ENCODE data around the gene PPP2R2B.
"Not testable (repeated sequence)": the region's sequence is repeated elsewhere in the genome, so short reads cannot be mapped to it uniquely, and the experiment has no call there.

The PPP2R2B gene

DNA sequence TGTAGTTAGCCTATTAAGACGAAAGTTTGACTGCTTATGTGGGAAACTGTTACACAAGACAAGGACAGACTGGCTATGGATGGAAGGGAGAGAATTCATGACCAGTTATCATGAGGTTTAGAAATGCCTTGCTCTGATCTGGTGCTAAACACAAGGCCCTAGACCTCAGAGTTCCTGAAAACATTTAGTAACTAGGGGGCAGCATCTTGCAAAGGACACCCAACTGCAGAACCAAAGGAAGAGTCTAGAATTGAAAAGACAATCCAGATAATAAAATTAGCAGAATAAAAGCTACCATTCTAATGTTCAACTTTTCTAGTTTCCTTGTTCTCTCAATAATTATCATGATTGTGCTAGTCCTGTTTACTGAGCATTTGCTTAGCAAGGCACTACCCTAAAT, 232.1 kb downstream of the PPP2R2B start:
- no peak for DNase-seq (ENCODE audit: low read depth)

DNA sequence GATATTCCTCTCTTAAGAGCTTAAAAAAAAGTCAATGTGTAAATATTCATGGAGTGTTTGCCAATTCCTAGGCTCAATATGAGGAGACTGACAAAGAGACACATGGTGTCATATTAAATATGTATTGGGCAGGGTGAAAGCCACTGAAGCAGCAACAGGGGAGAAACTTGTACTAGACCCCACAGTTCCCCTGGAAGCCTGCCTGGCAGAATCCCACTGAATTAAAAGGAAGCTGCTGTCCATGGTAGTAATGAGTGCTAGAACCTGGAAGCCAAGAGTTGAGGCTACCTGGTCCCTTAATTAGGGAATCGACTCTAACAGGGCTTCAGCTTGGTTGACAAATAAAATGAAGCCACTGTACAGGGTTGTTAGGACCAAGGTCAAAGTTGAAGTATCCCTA, 233.2 kb downstream of the PPP2R2B start:
- no peak for DNase-seq (ENCODE audit: low read depth)

DNA sequence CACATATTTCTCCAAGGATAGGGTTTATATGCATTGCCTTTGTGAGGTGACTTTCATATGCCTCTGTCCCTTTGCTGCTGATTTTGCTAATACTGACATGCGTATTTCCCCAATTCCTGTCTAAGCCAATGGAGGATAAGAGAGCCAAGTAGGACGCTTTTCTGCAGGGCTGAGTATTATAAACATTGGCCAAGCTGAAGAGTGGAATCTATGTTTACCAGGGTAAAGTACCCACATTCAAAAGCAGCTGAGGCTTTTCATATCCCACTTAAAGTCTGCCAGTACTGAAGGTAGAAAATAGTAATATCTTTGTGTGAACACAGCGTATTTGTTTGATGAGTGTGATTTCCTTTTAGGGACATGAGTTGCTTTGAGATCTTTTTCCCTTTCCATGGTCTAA, 233.7 kb downstream of the PPP2R2B start:
- no peak for DNase-seq (ENCODE audit: low read depth)

DNA sequence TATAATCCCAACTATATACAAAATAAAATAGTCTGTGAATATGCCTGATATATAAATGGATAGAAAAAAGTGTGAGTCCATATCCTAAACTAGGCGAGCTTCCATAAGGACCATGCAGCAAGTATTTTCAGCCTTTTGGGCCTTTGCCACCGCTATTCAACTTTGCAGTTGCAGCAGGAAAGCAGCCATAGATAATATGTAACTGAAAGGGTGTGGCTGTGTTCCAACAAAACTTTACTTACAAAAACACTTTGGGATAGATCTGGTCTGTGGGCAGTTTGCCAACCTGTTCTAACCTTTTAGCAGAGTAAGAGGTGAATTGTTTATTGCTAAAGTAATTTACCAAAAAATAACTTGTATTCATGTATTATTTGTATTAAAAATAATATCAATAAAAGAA, 234.8 kb downstream of the PPP2R2B start:
- DNase-seq (ENCODE audit: low read depth), result no peak

DNA sequence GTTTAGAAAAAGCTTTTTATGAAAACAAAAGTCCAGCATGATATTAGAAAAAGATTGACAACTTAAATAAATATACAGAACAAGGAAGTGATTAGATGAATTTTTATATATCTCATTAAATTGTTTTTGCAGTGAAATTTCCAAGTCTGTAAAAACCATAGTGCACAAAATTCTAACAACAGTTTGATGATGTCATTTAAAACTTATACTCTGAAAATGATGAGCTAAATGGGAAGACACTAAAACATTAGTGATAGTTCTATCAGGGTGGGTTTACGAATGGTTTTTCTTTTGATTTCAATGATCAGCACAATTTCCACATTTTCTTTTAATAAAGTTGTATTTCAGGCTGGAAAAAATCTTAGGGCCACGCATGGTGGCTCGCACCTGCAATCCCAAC, 236.1 kb downstream of the PPP2R2B start:
- DNase-seq (ENCODE audit: low read depth), result no peak

DNA sequence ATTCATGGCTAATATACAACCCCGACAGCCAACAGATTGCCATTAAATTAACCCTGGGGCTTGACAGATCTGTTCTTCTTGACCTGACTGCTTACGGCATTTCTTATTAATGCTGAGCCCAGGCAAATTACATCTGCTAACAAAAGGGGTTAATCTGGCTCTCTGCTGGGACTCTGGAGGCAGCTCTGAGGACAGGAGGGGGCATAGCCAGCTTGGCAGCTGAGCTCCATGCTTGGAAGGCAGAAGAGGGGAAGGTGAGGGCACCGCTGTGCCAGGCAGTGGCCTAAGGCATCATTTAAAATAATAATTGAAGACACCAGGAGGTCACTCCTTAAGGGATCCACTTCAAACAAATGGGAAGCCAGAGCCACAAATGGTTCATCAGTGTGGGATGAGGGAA, 236.6 kb downstream of the PPP2R2B start:
- no peak for DNase-seq (ENCODE audit: low read depth)

DNA sequence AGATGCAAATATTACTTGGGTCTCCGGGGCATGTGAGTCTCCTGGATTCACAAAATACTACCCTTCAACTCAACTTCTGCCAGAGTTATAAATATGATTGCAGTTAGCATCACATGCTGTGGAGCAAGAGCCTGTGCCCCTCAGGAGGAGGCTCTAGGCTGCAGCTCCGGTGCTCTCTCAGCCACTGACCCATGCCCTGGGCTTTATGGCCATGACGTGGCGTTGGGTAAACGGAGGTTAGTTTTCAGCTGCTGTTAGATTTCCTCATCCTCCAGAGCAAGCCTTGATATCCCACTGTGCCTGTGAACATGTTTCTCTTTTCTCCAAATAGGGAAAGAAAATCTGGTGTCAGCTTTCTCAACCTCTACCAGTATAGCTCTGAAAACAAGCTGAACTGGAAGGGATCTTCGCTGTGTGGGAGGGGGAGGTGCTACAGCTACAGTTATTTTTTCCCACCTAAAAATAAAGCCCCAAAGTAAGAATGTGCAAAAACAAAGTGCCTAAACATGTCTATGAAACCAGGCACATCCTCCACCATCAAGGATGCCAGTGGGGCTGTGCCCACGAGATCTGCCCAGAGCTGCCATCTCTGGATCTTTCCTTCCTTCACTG, 238.2 kb downstream of the PPP2R2B start:
- DNase-seq (ENCODE audit: low read depth), result no peak

DNA sequence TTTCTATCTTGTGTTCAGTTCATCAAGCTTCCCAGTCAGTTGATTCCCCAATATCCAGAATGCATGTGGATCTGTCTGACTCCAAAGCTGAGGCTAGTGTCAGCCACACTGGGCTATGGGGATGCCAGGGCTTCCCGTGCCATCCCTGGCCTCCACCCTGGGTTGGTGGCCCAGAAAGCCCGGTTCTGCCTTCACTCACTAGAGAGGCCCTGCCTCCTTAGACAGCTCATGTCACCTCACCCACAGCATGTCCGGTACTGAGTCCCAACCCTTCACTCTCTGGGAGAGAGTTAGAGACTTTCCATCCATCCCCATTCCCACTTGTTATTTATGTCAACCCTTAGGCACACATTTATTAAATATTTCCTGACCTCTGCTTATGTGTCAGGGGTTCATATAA, 243.1 kb downstream of the PPP2R2B start:
- no peak for DNase-seq (ENCODE audit: low read depth)

DNA sequence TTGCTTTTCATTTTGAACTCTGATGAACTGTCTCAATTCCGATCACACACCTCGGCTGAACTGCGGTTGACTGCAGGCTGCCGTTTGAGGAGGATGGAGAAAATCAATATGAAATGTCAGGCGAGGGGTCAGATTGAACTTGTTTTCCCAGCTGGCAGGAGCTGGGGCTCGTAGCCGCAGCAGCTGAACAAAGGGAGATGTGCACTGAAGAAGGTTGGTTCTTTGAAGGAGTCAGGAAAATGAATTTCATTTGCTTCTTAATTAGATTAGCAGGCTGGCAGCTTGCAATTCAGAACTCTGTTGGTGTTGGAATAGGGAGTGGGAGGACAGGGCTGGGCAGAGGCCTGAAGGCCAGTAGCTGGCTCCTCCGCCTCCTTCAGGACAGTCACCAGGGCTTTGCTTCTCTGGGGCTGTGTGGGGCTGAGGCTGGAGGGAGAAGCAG, 245.2 kb downstream of the PPP2R2B start:
- DNase-seq (ENCODE audit: low read depth), result no peak

DNA sequence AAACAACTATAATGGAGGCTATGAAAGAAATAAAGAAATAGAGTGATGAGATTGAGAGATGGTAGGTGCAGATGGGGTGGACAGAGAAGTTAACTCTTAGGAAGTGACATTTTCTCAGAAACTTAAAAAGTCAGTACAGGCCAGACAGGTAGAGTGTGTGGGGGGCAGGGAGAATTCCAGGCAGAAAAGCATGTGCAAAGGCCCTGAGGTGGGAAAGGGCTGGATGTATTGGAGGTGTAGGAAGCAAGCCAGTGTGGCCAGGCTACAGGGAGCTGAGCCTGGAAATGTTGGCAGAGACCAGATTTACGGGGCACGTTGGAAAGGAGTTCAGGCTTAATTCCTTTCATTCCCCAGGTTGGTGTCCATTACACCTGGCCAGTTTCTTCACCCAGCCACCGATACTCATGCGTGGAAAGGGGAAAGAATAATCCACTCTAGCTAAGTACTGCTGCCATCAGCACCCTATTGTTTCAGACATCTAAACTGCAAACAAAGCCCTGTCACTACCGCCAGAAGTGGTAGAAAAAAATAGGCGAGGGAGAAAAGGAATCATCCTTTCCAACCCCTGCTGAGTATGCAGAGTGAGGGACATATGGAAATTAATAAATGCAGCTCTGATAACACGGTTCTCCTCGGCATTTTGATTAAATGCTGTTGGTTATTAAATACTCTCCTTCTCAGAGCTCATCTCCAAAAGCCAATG, 245.8 kb downstream of the PPP2R2B start:
- DNase-seq (ENCODE audit: low read depth), result no peak

DNA sequence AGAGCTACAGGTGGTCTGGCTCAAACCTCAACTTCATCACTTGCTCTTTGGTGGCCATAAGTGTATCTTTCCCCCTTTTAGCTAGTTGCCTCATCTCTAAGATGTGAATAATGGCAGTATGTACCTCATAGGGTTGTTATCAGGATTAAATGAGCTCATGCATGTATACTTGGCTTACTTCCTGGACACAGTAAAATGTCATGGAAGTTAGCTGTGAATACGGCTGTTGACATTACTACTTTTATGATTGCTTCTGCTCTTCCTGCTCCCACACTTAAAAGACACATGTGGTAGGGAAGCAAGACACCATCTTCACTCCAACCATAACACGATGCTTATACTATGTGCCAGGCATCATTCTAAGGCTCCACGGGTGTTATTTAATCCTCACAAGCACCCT, 248.1 kb downstream of the PPP2R2B start:
- DNase-seq (ENCODE audit: low read depth), result no peak

DNA sequence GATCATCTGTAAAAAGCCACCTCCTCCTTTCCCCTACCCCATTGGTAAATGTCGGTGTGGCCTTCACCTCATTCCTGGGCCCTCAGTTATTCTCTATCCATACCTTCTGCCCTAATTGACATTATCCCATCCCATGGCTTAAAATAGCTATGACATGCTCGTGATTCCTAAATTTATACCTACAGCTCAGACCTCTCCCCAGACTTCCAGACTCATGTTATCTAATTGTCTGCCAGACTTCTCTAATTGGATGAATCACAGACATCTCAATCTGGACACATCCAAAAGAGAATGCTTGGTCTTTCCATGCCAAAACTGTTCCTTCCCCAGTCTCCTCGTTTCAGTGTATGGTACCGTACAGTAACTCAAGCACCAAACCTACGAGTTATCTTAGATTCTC, 249.6 kb downstream of the PPP2R2B start:
- DNase-seq (ENCODE audit: low read depth), result no peak

DNA sequence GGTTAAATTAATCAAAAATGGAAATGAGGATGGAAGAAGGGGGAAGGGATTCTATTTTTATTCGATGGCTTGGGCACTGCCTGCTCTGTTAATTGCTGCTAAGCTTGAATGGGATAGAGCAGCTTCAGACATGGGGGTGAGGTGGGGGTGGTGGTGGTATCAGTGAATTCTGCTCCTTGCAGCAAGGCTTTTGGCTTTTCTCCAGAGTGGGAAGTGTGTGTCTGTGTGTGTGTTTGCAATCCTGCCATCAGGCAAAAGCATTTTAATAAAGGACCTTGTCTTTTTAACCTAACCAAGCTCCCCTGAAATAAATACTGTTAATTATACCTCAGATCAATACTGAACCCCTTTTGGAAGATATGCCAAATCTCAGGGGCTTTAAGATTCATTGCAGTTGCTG, 251.6 kb downstream of the PPP2R2B start:
- no peak for DNase-seq (ENCODE audit: low read depth)

DNA sequence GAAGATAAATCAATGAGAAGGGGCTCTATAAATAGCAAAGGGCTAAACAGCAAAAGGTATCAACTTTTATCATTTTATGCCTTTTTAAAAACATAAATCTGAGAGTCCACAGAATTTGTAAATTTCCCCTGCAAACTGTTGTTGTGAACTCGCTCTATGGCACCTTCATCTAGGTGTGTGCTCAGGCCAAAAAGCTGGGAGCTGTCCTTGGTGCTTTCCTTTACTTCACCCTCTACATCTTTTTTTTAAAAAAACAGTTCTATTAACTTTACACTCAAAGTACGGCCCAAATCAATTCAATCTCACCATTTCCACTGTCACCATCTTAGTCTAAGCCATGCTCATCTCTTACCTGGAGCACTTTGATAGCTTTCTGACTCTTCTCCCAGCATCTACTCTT, 254.4 kb downstream of the PPP2R2B start:
- no peak for DNase-seq (ENCODE audit: low read depth)

DNA sequence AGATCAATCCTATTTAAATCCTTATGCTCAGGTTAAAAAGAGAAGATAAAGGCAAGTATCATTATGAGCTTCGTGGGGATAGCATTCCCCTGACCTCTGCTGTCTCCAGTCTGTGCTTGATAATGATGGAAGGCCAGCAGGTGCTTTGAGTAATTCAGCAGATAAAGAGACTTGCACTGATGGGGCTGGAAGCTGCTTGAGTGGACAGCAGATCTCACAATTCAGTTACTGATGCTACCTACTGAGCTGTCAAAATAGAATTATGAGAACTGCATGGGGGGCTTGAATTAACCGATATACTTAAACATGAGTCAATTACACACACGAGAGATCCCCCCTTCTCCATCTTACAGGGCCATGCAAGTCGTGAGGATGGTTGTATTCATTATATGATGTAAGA, 254.9 kb downstream of the PPP2R2B start:
- no peak for DNase-seq (ENCODE audit: low read depth)

DNA sequence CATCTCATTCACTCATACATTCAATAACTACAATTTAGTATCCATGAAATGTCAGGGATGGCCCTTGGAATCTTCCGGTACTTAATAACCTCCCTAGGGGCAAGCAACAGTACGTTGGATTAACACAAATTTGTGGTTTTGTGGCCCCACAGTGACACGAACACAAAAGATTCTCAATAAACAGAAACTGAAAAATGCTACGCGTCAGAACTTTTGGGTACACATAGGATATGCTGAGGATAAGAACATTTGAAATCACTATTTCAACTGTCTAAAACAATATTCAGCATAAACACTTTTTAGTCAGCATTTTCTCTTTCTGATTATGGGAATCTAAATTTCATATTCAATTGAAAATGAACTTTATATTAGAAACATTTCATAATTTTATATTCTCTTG, 255.5 kb downstream of the PPP2R2B start:
- no peak for DNase-seq (ENCODE audit: low read depth)

DNA sequence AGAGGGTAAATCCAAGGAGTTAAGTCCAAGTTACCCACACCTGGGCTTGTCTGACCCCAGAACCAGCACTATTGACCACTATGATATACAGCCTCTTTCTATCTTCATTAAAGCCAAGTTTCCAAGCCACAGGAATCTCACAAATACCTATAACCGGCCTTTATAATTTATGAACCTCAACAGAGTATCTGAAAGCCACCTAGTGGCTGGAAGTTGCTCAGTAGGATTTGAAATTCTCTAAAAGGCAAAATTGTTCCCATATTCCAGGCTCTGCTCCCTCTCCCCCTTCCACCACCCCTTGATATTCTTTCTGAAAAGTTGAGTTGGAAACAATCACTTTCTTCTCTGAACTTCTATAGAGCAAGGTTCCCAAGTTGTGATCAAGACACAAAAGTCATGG, 256.2 kb downstream of the PPP2R2B start:
- DNase-seq (ENCODE audit: low read depth), result no peak

DNA sequence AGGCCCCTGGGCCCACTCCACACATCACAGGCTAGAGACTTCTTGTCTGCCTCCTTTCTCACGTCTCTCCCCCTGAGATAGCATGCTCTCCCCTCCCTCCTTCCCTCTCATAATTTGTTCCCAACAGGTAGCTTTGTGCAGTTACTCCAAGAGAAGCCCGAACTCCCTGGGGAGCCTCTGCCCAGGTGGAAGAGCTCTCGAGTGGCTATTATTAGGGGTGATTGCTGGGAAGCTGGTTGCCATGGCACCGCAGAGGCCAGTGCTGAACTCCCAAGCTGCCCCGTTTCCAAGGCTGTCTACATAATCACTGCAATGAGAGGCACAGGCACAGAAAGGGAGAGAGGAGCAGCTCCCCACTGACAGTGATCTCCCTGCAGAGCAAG, 257.9 kb downstream of the PPP2R2B start:
- DNase-seq (ENCODE audit: low read depth), result no peak

DNA sequence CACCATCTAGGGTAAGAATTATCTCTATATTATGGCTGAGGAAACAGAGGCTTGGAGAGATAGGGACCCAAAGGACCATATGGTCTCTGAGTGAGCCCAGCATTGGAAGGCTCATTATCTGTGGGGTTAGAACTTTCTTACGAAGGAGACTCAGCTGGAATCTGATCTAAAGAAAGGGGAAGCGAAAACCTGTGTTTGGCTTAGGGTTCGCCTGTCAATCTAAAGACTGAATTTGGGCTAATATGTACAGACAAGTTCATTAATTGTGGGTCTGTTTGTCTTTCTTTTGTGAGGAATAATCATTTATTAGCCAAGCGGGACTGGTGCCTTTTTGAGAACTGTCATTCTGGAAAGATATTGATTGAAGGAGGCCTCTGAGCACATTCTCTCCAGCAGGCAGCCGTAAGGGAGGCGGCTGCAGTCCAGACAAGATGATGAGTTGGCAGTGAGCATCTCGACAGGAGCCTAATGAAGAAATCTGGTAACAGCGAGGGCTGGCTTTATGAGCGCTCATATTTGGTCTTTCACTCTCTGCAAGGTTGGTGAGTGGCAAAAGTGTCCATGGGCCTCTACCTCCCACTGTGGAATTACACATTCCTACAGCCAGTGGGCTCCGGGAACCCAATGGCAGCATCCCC, 258.4 kb downstream of the PPP2R2B start:
- no peak for DNase-seq (ENCODE audit: low read depth)

DNA sequence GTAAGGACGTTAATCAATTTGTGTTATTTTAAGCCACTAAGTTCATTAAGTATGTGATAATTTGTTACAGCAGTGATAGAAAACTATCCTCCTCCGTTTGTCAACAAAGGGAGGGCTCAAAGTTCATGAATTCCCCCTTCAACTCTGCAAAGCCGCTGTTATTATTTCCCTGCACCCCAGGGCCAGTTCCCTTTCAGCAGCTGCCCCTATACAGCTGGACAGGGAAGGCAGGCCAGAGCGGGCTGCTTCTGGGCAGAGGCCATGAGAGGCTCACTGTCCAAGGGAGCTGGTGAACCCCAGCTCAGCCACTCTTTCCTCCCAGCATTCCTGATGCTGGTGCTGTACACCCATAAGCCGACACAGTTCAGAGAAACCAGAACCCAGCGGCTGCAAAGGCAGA, 260.1 kb downstream of the PPP2R2B start:
- DNase-seq (ENCODE audit: low read depth), result no peak

DNA sequence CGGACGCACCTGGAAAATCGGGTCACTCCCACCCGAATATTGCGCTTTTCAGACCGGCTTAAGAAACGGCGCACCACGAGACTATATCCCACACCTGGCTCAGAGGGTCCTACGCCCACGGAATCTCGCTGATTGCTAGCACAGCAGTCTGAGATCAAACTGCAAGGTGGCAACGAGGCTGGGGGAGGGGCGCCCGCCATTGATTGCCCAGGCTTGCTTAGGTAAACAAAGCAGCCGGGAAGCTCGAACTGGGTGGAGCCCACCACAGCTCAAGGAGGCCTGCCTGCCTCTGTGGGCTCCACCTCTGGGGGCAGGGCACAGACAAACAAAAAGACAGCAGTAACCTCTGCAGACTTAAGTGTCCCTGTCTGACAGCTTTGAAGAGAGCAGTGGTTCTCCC, 268.8 kb downstream of the PPP2R2B start:
- not testable (repeated sequence) for DNase-seq (ENCODE audit: low read depth)

DNA sequence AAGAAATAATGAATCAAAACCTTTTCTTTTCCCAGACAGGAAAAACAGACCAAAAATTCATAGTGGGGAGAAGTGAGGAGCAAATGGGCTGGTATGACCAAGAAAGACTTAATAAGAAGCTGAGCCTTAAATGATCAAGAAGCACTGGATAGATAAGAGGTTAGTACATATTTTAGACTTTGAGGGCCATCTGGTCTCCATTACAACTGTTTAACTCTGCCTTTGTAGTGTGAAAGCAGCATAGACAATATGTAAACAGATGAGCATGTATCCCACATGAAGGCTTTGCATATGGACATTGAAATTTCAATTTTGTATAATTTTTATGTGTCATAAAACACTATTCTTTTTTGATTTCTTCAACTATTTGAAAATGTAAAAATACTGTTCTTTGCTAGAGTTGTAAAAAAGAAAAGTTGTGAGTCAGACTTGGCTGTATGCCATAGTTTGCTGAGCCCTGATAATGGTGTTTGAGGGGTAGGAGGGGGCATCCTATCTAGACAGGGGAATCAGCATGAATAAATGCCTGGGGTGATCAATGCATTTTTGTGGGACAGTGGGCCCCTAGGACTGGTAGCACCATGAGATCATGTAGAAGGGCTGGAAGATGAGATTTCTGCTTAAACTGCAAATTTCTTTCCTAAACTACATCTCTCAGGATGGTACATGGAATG, 270.8 kb downstream of the PPP2R2B start:
- DNase-seq (ENCODE audit: low read depth), result no peak

DNA sequence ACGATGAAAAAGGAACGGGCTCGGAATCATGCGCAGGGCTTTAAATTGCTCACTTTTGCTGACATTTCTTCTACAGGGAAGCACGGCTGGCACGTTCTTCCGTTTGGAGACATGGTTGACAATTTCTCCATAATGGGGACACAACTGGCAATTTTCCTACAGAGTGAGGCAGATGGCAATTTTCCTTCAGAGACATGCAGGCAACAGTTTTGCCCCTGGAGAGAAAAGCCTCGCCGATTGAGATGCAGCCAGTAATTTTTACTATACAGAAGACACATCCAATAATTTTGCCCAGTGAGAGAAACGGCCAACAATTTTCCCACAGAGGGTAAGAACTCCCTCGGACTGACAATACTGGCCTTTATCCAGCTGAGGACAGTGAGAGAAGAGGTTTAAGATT, 271.7 kb downstream of the PPP2R2B start:
- no peak for DNase-seq (ENCODE audit: low read depth)
